Measurements from ENCODE around the gene PCK2. TPM values are rescaled to one million over a fixed set of nuclear protein-coding genes. Genes with fewer than 3 reads are reported as not detected.

Gene PCK2
- total RNA-seq, 2 donors from 2014 or later: 1.8 to 10.7 TPM

- H3K9me3 ChIP-seq: no peaks in the 10 kb centered on the region
- H3K27ac ChIP-seq: peak overlapping the region in 1 of 2 donors; percentile 16
- DNase-seq (ENCODE audit: low spot score): no peak
- no peaks in the 10 kb centered on the region for H3K27me3 ChIP-seq
- no peak overlapping the region for H3K4me3 ChIP-seq
- H3K36me3 ChIP-seq: peaks cover 19% of the 10 kb centered on the region
- no peak for TF ChIP-seq CTCF (IDR thresholded peaks at IDR 0.05)
- H3K4me1 ChIP-seq: peaks cover 0 to 57% of the 10 kb centered on the region in 2 donors
Observed at GRCh38 chr14:24138396-24139271, 44.5 kb downstream of the PCK2 start.

- Histone ChIP-seq H3K27ac (no peak overlapping the region), H3K4me1 (peaks cover 0 to 57% of the 10 kb centered on the region in 2 donors), H3K27me3 (no peaks in the 10 kb centered on the region)
Observed at GRCh38 chr14:24139272-24139934, 45.3 kb downstream of the PCK2 start.

GRCh38 chr14:24141097-24141880, 47.2 kb downstream of the PCK2 start, which contains the start of gene EMC9:
TSS of gene EMC9 (minus strand) at chr14:24141591. CDS start at chr14:24141304, 287 bp downstream.
- H3K4me1 ChIP-seq: peaks cover 0 to 62% of the 10 kb centered on the region in 2 donors
- H3K9me3 ChIP-seq: no peaks in the 10 kb centered on the region

More at GRCh38 chr14:24139272-24139934, 45.3 kb downstream of the PCK2 start:
- no peak for DNase-seq (ENCODE audit: low spot score)
- H3K4me3 ChIP-seq: no peak overlapping the region
- H3K9me3 ChIP-seq: no peaks in the 10 kb centered on the region
- TF ChIP-seq CTCF (IDR thresholded peaks at IDR 0.05): no peak
- H3K36me3 ChIP-seq: peaks cover 19% of the 10 kb centered on the region

GRCh38 chr14:24143511-24143910, 49.4 kb downstream of the PCK2 start:
- Histone ChIP-seq H3K4me1 (peaks cover 0 to 52% of the 10 kb centered on the region in 2 donors), H3K27me3 (no peaks in the 10 kb centered on the region), H3K36me3 (peaks cover 10% of the 10 kb centered on the region), H3K9me3 (no peaks in the 10 kb centered on the region), H3K4me3 (no peak overlapping the region), H3K27ac (no peak overlapping the region)
- no peak for DNase-seq (ENCODE audit: low spot score)
- no peak for TF ChIP-seq CTCF (IDR thresholded peaks at IDR 0.05)

More at GRCh38 chr14:24141097-24141880, 47.2 kb downstream of the PCK2 start, which contains the start of gene EMC9:
- peaks cover 19% of the 10 kb centered on the region for H3K36me3 ChIP-seq
- H3K27me3 ChIP-seq: no peaks in the 10 kb centered on the region
- peak; percentile 45 to 66 for TF ChIP-seq CTCF (IDR thresholded peaks at IDR 0.05)
- peak within 1 kb of the TSS; percentile 93 to 95 for H3K27ac ChIP-seq
- H3K4me3 ChIP-seq: peak within 1 kb of the TSS; percentile 82 to 87
- DNase-seq (ENCODE audit: low spot score): peak; percentile 100

GRCh38 chr14:24144451-24144850, 50.3 kb downstream of the PCK2 start:
- peaks cover 0 to 52% of the 10 kb centered on the region in 2 donors for H3K4me1 ChIP-seq
- H3K27ac ChIP-seq: no peak overlapping the region
- DNase-seq (ENCODE audit: low spot score): no peak

More at GRCh38 chr14:24144451-24144850, 50.3 kb downstream of the PCK2 start:
- peaks cover 8% of the 10 kb centered on the region for H3K36me3 ChIP-seq
- H3K4me3 ChIP-seq: no peak overlapping the region
- TF ChIP-seq CTCF (IDR thresholded peaks at IDR 0.05): no peak
- H3K9me3 ChIP-seq: no peaks in the 10 kb centered on the region
- H3K27me3 ChIP-seq: no peaks in the 10 kb centered on the region
